Neural cell (in vitro differentiated cells): ENCODE results near the gene SUPT3H.

Experiments
- EP300 ChIP-seq: fragments of 450-650 bp; conservative IDR thresholded peaks from 2 replicates; pipeline ENCODE4 v1.6.1; 2014; ENCODE audit warnings: antibody characterized with exemption, mild to moderate bottlenecking, moderate library complexity; ENCODE audit not compliant: poor library complexity, severe bottlenecking
- EZH2 ChIP-seq: fragments of 200-600, 300-800 bp; shearing (Covaris generic), sonication (generic); IDR thresholded peaks from 2 replicates; pipeline ENCODE4 v1.6.1; 2014; ENCODE audit warnings: antibody characterized with exemption, low read length, borderline replicate concordance, mild to moderate bottlenecking; ENCODE audit not compliant: insufficient read depth, poor library complexity, severe bottlenecking
- POLR2AphosphoS5 ChIP-seq: IDR thresholded peaks from 2 replicates; pipeline ENCODE4 v1.6.1; 2012
- RAD21 ChIP-seq: fragments of 450-650 bp; conservative IDR thresholded peaks from 2 replicates; pipeline ENCODE4 v1.6.1; 2014; ENCODE audit warnings: antibody characterized with exemption, mild to moderate bottlenecking, moderate library complexity
- TAF1 ChIP-seq: IDR thresholded peaks from 2 replicates; pipeline ENCODE4 v1.6.1; 2012; ENCODE audit warnings: low read depth
- TF ChIP-seq, protein P1 (sequence below): fragments of 450-650 bp; IDR thresholded peaks from 2 replicates; pipeline ENCODE4 v1.5.1; 2014; ENCODE audit warnings: antibody characterized with exemption, mild to moderate bottlenecking, moderate library complexity; ENCODE audit not compliant: poor library complexity, severe bottlenecking

DNA sequence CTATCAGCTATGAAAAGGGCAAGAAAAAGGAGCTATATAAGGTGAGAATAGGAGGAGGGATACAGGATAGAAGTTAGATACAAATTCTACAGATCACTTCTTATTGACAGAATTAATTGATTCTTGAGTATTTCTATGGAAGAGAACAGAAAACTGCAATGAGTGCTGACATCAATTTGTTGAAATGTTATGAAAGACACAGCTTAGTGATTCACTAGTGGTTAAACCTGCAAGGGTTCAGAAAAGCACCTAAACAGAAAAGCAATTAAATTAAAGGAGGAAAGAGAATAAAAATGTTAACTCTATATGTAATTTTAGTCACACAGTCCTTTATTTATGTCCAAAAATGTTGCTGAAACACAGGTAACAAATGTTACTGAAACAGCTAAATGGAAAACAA, 304.0 kb downstream of the SUPT3H start:
- TF ChIP-seq EP300 = no peak
- TF ChIP-seq, protein P1, sequence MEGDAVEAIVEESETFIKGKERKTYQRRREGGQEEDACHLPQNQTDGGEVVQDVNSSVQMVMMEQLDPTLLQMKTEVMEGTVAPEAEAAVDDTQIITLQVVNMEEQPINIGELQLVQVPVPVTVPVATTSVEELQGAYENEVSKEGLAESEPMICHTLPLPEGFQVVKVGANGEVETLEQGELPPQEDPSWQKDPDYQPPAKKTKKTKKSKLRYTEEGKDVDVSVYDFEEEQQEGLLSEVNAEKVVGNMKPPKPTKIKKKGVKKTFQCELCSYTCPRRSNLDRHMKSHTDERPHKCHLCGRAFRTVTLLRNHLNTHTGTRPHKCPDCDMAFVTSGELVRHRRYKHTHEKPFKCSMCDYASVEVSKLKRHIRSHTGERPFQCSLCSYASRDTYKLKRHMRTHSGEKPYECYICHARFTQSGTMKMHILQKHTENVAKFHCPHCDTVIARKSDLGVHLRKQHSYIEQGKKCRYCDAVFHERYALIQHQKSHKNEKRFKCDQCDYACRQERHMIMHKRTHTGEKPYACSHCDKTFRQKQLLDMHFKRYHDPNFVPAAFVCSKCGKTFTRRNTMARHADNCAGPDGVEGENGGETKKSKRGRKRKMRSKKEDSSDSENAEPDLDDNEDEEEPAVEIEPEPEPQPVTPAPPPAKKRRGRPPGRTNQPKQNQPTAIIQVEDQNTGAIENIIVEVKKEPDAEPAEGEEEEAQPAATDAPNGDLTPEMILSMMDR = no peak
- TF ChIP-seq EZH2 = no peak
- TF ChIP-seq POLR2AphosphoS5 = no peak
- TF ChIP-seq TAF1 = no peak
- no peak for TF ChIP-seq RAD21
